Measurements from ENCODE around the gene ZNF226. TPM values are rescaled to one million over a fixed set of nuclear protein-coding genes. Genes with fewer than 3 reads are reported as not detected.

The ZNF226 gene
- total RNA-seq, 1 experiment from 2014 or later, result 15.3 TPM

DNA sequence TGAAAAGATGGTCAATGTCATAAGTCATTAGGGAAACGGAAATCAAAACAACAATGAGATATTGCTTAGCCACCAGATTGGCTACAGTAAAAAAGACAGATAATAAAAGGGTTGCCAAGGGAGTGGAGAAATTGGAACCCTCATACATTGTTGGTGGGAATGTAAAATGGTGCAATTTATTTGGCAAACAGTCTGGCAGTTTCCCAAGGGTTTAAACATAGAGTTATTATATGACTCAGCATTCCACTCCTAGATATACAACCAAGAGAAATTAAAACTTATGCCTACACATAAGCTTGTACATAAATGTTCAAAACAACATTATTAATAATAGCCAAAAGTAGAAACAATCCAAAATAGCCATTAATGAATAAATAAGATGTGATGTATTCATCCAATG lies 37.6 kb downstream of the ZNF226 start:
- Histone ChIP-seq H3K18ac (ENCODE audit: insufficient read length, low read depth, low read length) (no peak overlapping the region), H2BK15ac (ENCODE audit: low read depth, low read length) (no peak overlapping the region), H3K79me1 (ENCODE audit: insufficient read depth, low read depth, low read length, poor library complexity, severe bottlenecking) (no peaks in the 10 kb centered on the region), H3K27ac (ENCODE audit: insufficient read length, low read depth, low read length) (no peak overlapping the region), H3K9ac (ENCODE audit: extremely low read depth, insufficient read length, low read length) (no peak overlapping the region), H2AFZ (ENCODE audit: low read length) (no peak overlapping the region), H2BK5ac (ENCODE audit: insufficient read length, low read length) (no peak overlapping the region), H4K5ac (ENCODE audit: insufficient read length, low read depth, low read length) (no peak overlapping the region), H3K4ac (ENCODE audit: low read depth, low read length) (no peak overlapping the region), H3K9me3 (ENCODE audit: control insufficient read depth, low read depth, low read length) (no peaks in the 10 kb centered on the region), H3K4me1 (ENCODE audit: insufficient read depth, low read length) (no peaks in the 10 kb centered on the region), H3K56ac (ENCODE audit: insufficient read length, low read depth, low read length) (no peak overlapping the region), H3K23me2 (ENCODE audit: insufficient read length, low read depth, low read length, poor library complexity, severe bottlenecking) (no peaks in the 10 kb centered on the region), H2BK120ac (ENCODE audit: low read depth, low read length, poor library complexity, severe bottlenecking) (no peak overlapping the region), H3T11ph (ENCODE audit: low read length) (no peak overlapping the region), H3K79me2 (ENCODE audit: insufficient read depth, low read length) (no peaks in the 10 kb centered on the region), H4K91ac (ENCODE audit: insufficient read length, low read depth, low read length) (no peak overlapping the region), H3K4me2 (ENCODE audit: insufficient read depth, insufficient read length, low read length) (no peak overlapping the region), H2BK20ac (ENCODE audit: low read depth, low read length, poor library complexity, severe bottlenecking) (no peak overlapping the region), H2AK5ac (ENCODE audit: insufficient read length, low read length) (no peak overlapping the region), H3K27me3 (ENCODE audit: insufficient read depth, low read length) (no peaks in the 10 kb centered on the region), H3K23ac (ENCODE audit: insufficient read length, low read depth, low read length) (no peak overlapping the region), H2BK12ac (ENCODE audit: insufficient read length, low read depth, low read length) (no peak overlapping the region), H4K20me1 (ENCODE audit: control insufficient read depth, insufficient read depth, insufficient read length) (no peaks in the 10 kb centered on the region), H3K14ac (ENCODE audit: insufficient read depth, low read length) (no peak overlapping the region), H4K8ac (replicated peaks; ENCODE audit: insufficient read length, low read depth, low read length) (no peak overlapping the region)
- WGBS (ENCODE audit: extremely low coverage, insufficient read length, low lambda C conversion rate), result no CpG with 5 or more reads among the region's 1 CpG
- H3K36me3 Mint-ChIP-seq (ENCODE audit: insufficient read depth in 1 of 3, low read depth in 3 of 3), result peaks cover 3 to 5% (median 4%) of the 10 kb centered on the region in 3 experiments; a peak in 6 of 7 replicates
- TF ChIP-seq, protein P1, sequence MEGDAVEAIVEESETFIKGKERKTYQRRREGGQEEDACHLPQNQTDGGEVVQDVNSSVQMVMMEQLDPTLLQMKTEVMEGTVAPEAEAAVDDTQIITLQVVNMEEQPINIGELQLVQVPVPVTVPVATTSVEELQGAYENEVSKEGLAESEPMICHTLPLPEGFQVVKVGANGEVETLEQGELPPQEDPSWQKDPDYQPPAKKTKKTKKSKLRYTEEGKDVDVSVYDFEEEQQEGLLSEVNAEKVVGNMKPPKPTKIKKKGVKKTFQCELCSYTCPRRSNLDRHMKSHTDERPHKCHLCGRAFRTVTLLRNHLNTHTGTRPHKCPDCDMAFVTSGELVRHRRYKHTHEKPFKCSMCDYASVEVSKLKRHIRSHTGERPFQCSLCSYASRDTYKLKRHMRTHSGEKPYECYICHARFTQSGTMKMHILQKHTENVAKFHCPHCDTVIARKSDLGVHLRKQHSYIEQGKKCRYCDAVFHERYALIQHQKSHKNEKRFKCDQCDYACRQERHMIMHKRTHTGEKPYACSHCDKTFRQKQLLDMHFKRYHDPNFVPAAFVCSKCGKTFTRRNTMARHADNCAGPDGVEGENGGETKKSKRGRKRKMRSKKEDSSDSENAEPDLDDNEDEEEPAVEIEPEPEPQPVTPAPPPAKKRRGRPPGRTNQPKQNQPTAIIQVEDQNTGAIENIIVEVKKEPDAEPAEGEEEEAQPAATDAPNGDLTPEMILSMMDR (conservative IDR thresholded peaks at IDR 0.05), result no peak
- H3K4me3 Mint-ChIP-seq, result no peak overlapping the region; a peak in 1 of 5 replicates
- H3K27ac Mint-ChIP-seq, result no peak overlapping the region
- H3K27me3 Mint-ChIP-seq (ENCODE audit: low read depth), result peaks cover 19% of the 10 kb centered on the region
- peaks cover 45 to 53% of the 10 kb centered on the region in 2 experiments for H3K9me3 Mint-ChIP-seq
- peaks cover 2 to 3% of the 10 kb centered on the region in 2 experiments; a peak in 3 of 4 replicates for H3K4me1 Mint-ChIP-seq
- no peak for DNase-seq

Data from H9 (cell line).